NCI-H526 (cell line): ENCODE results near the gene PLXNA4.

Source experiments
- DNase-seq, 2 experiments: peaks; one replicate each; lab custom pipeline; 2025; lab: John Stamatoyannopoulos, UW

The PLXNA4 gene

GRCh38 chr7:132592231-132592920 lies 16.1 kb upstream of the PLXNA4 start:
- no peak for DNase-seq

- DNase-seq: no peak
These were observed 13.9 kb upstream of the PLXNA4 start for GRCh38 chr7:132590162-132590561.

GRCh38 chr7:132588596-132588995 lies 12.3 kb upstream of the PLXNA4 start:
- no peak for DNase-seq

- DNase-seq: no peak
These were observed 8.7 kb upstream of the PLXNA4 start for GRCh38 chr7:132584796-132585494.

- no peak for DNase-seq
These were observed 5.2 kb upstream of the PLXNA4 start for GRCh38 chr7:132581431-132581830.

- DNase-seq: peak; percentile 36 to 88
These were observed 4.5 kb upstream of the PLXNA4 start for GRCh38 chr7:132580717-132581285.

- DNase-seq: no peak
These were observed 4.0 kb upstream of the PLXNA4 start for GRCh38 chr7:132580277-132580676.

GRCh38 chr7:132579260-132579899 lies 3.1 kb upstream of the PLXNA4 start:
- DNase-seq: no peak

- DNase-seq: no peak
These were observed 2.6 kb upstream of the PLXNA4 start for GRCh38 chr7:132578826-132579225.

GRCh38 chr7:132578050-132578370 lies 1.7 kb upstream of the PLXNA4 start:
- DNase-seq: no peak

- DNase-seq: peak; percentile 35 to 84
These were observed 1.2 kb upstream of the PLXNA4 start for GRCh38 chr7:132577206-132578049.

- no peak for DNase-seq
These were observed 433 bp upstream of the PLXNA4 start for GRCh38 chr7:132576721-132577085.

GRCh38 chr7:132575419-132575981 lies 770 bp downstream of the PLXNA4 start:
- peak; percentile 23 to 42 for DNase-seq

GRCh38 chr7:132574223-132574622 lies 2.0 kb downstream of the PLXNA4 start:
- no peak for DNase-seq

- no peak for DNase-seq
These were observed 2.9 kb downstream of the PLXNA4 start for GRCh38 chr7:132573251-132573955.

GRCh38 chr7:132572526-132572925 lies 3.7 kb downstream of the PLXNA4 start:
- DNase-seq: no peak

GRCh38 chr7:132571970-132572369 lies 4.3 kb downstream of the PLXNA4 start:
- DNase-seq: no peak

GRCh38 chr7:132569884-132570614 lies 6.2 kb downstream of the PLXNA4 start:
- DNase-seq: no peak

GRCh38 chr7:132568962-132569361 lies 7.3 kb downstream of the PLXNA4 start:
- DNase-seq: no peak

- no peak for DNase-seq
These were observed 10.4 kb downstream of the PLXNA4 start for GRCh38 chr7:132565885-132566284.
